ENCODE results near the gene SCAPER.

- TF ChIP-seq POLR2A (IDR thresholded peaks at IDR 0.05) (no peak), CTCF (IDR thresholded peaks at IDR 0.05) (no peak), EP300 (IDR thresholded peaks at IDR 0.05) (no peak)
Measured at GRCh38 chr15:76951220-76951619, 46.1 kb upstream of the SCAPER start.
